ENCODE results near the gene TLN1. TPM values are rescaled to one million over a fixed set of nuclear protein-coding genes. Genes with fewer than 3 reads are reported as not detected.

Gene TLN1
- total RNA-seq, 2 donors from 2014 or later: 117 to 123 TPM

GRCh38 chr9:35686222-35687203 is 45.5 kb downstream of the TLN1 start:
- H3K9me3 Mint-ChIP-seq: no peaks in the 10 kb centered on the region
- H3K9ac ChIP-seq (ENCODE audit: extremely low read depth, low read length, poor library complexity, severe bottlenecking): no peak overlapping the region
- H3K36me3 Mint-ChIP-seq (ENCODE audit: low read depth): peaks cover 54% of the 10 kb centered on the region
- TF ChIP-seq, protein P1, sequence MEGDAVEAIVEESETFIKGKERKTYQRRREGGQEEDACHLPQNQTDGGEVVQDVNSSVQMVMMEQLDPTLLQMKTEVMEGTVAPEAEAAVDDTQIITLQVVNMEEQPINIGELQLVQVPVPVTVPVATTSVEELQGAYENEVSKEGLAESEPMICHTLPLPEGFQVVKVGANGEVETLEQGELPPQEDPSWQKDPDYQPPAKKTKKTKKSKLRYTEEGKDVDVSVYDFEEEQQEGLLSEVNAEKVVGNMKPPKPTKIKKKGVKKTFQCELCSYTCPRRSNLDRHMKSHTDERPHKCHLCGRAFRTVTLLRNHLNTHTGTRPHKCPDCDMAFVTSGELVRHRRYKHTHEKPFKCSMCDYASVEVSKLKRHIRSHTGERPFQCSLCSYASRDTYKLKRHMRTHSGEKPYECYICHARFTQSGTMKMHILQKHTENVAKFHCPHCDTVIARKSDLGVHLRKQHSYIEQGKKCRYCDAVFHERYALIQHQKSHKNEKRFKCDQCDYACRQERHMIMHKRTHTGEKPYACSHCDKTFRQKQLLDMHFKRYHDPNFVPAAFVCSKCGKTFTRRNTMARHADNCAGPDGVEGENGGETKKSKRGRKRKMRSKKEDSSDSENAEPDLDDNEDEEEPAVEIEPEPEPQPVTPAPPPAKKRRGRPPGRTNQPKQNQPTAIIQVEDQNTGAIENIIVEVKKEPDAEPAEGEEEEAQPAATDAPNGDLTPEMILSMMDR (conservative IDR thresholded peaks at IDR 0.05): no peak
- H3K9me3 ChIP-seq (ENCODE audit: control insufficient read depth, low read length): no peaks in the 10 kb centered on the region
- 91 to 95% methylated on average over 9 to 11 of the region's 11 CpGs for WGBS, 2 experiments (ENCODE audit: insufficient coverage in 1 of 2, insufficient read length in 1 of 2)
- no peaks in the 10 kb centered on the region for H3K27me3 Mint-ChIP-seq (ENCODE audit: insufficient read depth)
- DNase-seq: no peak
- H3K27ac ChIP-seq (ENCODE audit: low read depth, low read length): no peak overlapping the region
- no peaks in the 10 kb centered on the region for H3K27me3 ChIP-seq (ENCODE audit: control insufficient read depth, insufficient read depth, low read length, poor library complexity, severe bottlenecking)
- peaks cover 59% of the 10 kb centered on the region for H3K36me3 ChIP-seq (ENCODE audit: control insufficient read depth, insufficient read depth, low read length)
- H3K4me1 ChIP-seq (ENCODE audit: control insufficient read depth, insufficient read depth, low read length): peaks cover 10% of the 10 kb centered on the region
- H3K4me3 ChIP-seq (ENCODE audit: low read length): peak overlapping the region; percentile 96
- H3K4me1 Mint-ChIP-seq: peaks cover 33% of the 10 kb centered on the region
- H3K4me3 Mint-ChIP-seq: no peak overlapping the region
- no peak overlapping the region for H3K27ac Mint-ChIP-seq

DNA sequence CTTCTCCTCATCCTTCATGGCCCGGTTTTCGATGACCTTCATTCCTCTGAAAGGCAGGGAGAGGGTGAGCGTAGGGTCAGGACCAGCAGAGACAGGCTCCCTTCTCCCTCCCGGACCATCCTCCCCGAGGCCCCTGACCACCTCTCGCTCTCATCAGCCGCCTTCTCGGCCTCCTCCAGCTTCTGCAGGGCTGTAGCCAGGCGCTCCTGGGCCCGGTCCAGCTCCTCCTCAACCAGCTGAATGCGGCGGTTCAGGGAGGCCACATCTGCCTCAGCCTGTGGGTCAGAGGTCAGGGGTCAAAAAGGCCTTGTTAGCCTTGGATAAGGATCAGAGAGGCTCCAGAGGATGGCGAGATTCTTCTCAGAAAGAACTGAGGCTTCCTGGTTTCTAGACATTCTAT is 46.5 kb downstream of the TLN1 start:
- H3K4me1 Mint-ChIP-seq: peaks cover 42% of the 10 kb centered on the region
- no peaks in the 10 kb centered on the region for H3K27me3 Mint-ChIP-seq (ENCODE audit: insufficient read depth)
- TF ChIP-seq, protein P1 (conservative IDR thresholded peaks at IDR 0.05): no peak
- Histone ChIP-seq H3K27me3 (ENCODE audit: control insufficient read depth, insufficient read depth, low read length, poor library complexity, severe bottlenecking) (no peaks in the 10 kb centered on the region), H3K9ac (ENCODE audit: extremely low read depth, low read length, poor library complexity, severe bottlenecking) (no peak overlapping the region), H3K27ac (ENCODE audit: low read depth, low read length) (no peak overlapping the region), H3K9me3 (ENCODE audit: control insufficient read depth, low read length) (no peaks in the 10 kb centered on the region), H3K4me3 (ENCODE audit: low read length) (no peak overlapping the region), H3K4me1 (ENCODE audit: control insufficient read depth, insufficient read depth, low read length) (peaks cover 14% of the 10 kb centered on the region), H3K36me3 (ENCODE audit: control insufficient read depth, insufficient read depth, low read length) (peaks cover 59% of the 10 kb centered on the region)
- DNase-seq: no peak
- 94 to 95% methylated on average over 7 to 13 of the region's 13 CpGs for WGBS, 2 experiments (ENCODE audit: insufficient coverage in 1 of 2, insufficient read length in 1 of 2)
- H3K9me3 Mint-ChIP-seq: no peaks in the 10 kb centered on the region
- peaks cover 54% of the 10 kb centered on the region for H3K36me3 Mint-ChIP-seq (ENCODE audit: low read depth)
- H3K4me3 Mint-ChIP-seq: no peak overlapping the region
- no peak overlapping the region for H3K27ac Mint-ChIP-seq

- H3K4me1 Mint-ChIP-seq: peaks cover 46% of the 10 kb centered on the region
- DNase-seq: no peak
- H3K9me3 Mint-ChIP-seq: no peaks in the 10 kb centered on the region
- H3K36me3 Mint-ChIP-seq (ENCODE audit: low read depth): peaks cover 54% of the 10 kb centered on the region
- no peaks in the 10 kb centered on the region for H3K27me3 ChIP-seq (ENCODE audit: control insufficient read depth, insufficient read depth, low read length, poor library complexity, severe bottlenecking)
- no peak overlapping the region for H3K27ac Mint-ChIP-seq
- no peak overlapping the region for H3K4me3 ChIP-seq (ENCODE audit: low read length)
- no peak overlapping the region for H3K4me3 Mint-ChIP-seq
- H3K4me1 ChIP-seq (ENCODE audit: control insufficient read depth, insufficient read depth, low read length): peaks cover 16% of the 10 kb centered on the region
- no peaks in the 10 kb centered on the region for H3K9me3 ChIP-seq (ENCODE audit: control insufficient read depth, low read length)
- 93 to 98% methylated on average over 6 to 10 of the region's 10 CpGs for WGBS, 2 experiments (ENCODE audit: insufficient coverage in 1 of 2, insufficient read length in 1 of 2)
- no peak overlapping the region for H3K9ac ChIP-seq (ENCODE audit: extremely low read depth, low read length, poor library complexity, severe bottlenecking)
- TF ChIP-seq, protein P1 (conservative IDR thresholded peaks at IDR 0.05): no peak
- H3K36me3 ChIP-seq (ENCODE audit: control insufficient read depth, insufficient read depth, low read length): peaks cover 59% of the 10 kb centered on the region
- no peaks in the 10 kb centered on the region for H3K27me3 Mint-ChIP-seq (ENCODE audit: insufficient read depth)
- no peak overlapping the region for H3K27ac ChIP-seq (ENCODE audit: low read depth, low read length)
These were observed 47.1 kb downstream of the TLN1 start for GRCh38 chr9:35684921-35685320.
